Peyer's patch (tissue), 4 donors: ENCODE measurements around the gene VIP.

Experiments
- POLR2A ChIP-seq, 2 donors: fragments of 450-650 bp; IDR thresholded peaks; one replicate each; pipeline ENCODE4 v1.5.1; 2017; ENCODE audit warnings: antibody characterized with exemption in 2 of 2, mild to moderate bottlenecking in 2 of 2, moderate library complexity in 2 of 2
- TF ChIP-seq, protein P1 (sequence below), 6 experiments: fragments of 450-650 bp in 4 of 6; fragments of 200-600 bp in 2 of 6; sonication (generic) in 1 of 6; IDR thresholded peaks; one replicate each; pipeline ENCODE4 v1.5.1; 2017 to 2019; ENCODE audit warnings: antibody characterized with exemption in 6 of 6, mild to moderate bottlenecking in 3 of 6, moderate library complexity in 1 of 6

DNA sequence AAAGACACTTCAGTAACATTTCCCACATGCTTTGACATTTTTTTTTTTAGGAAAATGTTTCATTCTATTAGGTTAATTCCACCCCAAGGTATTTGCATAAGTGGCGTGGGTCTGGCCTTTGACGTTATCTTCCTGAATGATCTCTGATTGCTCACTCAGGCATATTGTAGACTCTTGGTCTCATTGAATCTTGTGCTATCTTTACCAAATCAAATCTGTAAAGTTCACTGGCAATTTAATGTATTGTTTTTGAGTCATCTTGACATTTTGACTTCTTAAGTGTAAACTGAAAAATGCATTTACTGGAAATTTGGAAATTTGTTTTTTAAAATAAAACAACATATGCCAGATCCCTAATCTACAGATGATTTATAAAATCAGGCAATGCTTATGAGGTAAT lies 16.0 kb upstream of the VIP start:
- TF ChIP-seq, protein P1, sequence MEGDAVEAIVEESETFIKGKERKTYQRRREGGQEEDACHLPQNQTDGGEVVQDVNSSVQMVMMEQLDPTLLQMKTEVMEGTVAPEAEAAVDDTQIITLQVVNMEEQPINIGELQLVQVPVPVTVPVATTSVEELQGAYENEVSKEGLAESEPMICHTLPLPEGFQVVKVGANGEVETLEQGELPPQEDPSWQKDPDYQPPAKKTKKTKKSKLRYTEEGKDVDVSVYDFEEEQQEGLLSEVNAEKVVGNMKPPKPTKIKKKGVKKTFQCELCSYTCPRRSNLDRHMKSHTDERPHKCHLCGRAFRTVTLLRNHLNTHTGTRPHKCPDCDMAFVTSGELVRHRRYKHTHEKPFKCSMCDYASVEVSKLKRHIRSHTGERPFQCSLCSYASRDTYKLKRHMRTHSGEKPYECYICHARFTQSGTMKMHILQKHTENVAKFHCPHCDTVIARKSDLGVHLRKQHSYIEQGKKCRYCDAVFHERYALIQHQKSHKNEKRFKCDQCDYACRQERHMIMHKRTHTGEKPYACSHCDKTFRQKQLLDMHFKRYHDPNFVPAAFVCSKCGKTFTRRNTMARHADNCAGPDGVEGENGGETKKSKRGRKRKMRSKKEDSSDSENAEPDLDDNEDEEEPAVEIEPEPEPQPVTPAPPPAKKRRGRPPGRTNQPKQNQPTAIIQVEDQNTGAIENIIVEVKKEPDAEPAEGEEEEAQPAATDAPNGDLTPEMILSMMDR (IDR thresholded peaks at IDR 0.05), result no peak
- TF ChIP-seq POLR2A (IDR thresholded peaks at IDR 0.05), result no peak
